ENCODE data around the gene POLR1C. TPM values are rescaled to one million over a fixed set of nuclear protein-coding genes. Genes with fewer than 3 reads are reported as not detected.

POLR1C gene
- total RNA-seq, 2 experiments from 2014 or later: 46.6 to 47.8 TPM

DNA sequence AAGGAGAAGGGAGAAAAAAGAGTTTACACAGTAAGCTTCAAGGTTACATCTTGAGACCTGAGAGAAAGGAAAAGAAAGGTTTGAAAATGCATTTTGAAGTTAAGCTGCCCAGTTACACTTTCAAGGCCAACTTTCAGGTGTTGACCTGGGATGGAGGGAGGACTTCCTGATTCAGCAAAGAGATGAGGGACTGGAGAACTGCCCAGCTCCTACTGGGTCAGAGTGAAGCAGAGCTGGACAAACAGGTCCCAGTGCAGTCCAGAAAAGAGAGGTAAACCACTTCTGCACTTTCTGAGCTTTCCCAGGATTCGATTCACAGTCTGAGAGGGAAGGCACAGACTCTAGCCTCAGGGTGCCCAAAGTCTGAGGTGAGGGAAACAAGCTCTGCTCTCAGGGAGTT lies 45.5 kb upstream of the POLR1C start:
- no peaks in the 10 kb centered on the region for H3K4me1 Mint-ChIP-seq (ENCODE audit: low read depth)
- TF ChIP-seq, protein P1, sequence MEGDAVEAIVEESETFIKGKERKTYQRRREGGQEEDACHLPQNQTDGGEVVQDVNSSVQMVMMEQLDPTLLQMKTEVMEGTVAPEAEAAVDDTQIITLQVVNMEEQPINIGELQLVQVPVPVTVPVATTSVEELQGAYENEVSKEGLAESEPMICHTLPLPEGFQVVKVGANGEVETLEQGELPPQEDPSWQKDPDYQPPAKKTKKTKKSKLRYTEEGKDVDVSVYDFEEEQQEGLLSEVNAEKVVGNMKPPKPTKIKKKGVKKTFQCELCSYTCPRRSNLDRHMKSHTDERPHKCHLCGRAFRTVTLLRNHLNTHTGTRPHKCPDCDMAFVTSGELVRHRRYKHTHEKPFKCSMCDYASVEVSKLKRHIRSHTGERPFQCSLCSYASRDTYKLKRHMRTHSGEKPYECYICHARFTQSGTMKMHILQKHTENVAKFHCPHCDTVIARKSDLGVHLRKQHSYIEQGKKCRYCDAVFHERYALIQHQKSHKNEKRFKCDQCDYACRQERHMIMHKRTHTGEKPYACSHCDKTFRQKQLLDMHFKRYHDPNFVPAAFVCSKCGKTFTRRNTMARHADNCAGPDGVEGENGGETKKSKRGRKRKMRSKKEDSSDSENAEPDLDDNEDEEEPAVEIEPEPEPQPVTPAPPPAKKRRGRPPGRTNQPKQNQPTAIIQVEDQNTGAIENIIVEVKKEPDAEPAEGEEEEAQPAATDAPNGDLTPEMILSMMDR (IDR thresholded peaks at IDR 0.05): no peak
- H3K27me3 ChIP-seq (ENCODE audit: control insufficient read depth in 1 of 2, insufficient read depth in 2 of 2, low read length in 2 of 2): peaks cover 7 to 11% of the 10 kb centered on the region in 2 experiments
- no peaks in the 10 kb centered on the region for H3K36me3 Mint-ChIP-seq (ENCODE audit: low read depth)
- ChIA-PET CTCF (no interaction called here), POLR2A (no interaction called here)
- ATAC-seq (ENCODE audit: poor library complexity): no peak
- no peak overlapping the region for H3K27ac ChIP-seq (ENCODE audit: low read depth in 1 of 2, low read length in 2 of 2)
- no peaks in the 10 kb centered on the region for H3K4me1 ChIP-seq (ENCODE audit: insufficient read depth, low read length)
- peaks cover 29% of the 10 kb centered on the region for H3K27me3 Mint-ChIP-seq
- no peaks in the 10 kb centered on the region for H3K9me3 ChIP-seq (ENCODE audit: control insufficient read depth in 1 of 2, insufficient read depth in 1 of 2, low read length in 2 of 2)
- no peaks in the 10 kb centered on the region for H3K36me3 ChIP-seq (ENCODE audit: insufficient read depth, low read length)
- no peaks in the 10 kb centered on the region for H3K9me3 Mint-ChIP-seq
- no peak overlapping the region for H3K27ac Mint-ChIP-seq
- no peak for DNase-seq
- no peak overlapping the region for H3K4me3 Mint-ChIP-seq
- intact Hi-C loops (cut with DNase I, micrococcal nuclease): no loop called here
- no peak overlapping the region for H3K4me3 ChIP-seq (ENCODE audit: low read length)

DNA sequence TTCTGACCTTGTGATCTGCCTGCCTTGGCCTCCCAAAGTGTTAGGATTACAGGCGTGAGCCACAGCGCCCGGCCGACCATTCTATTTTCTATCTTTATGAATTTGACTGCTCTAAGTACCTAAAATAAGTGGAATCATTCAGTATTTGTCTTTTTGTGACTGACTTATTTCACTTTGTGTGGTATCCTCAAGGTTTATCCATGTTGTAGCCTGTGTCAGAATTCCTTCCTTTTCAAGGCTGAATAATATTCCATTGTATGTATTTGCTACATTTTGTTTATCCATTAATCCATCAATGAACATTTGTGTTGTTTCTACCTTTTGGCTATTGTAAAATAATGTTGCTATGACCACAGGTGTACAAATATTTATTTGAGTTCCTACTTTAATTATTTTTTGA lies 44.4 kb upstream of the POLR1C start:
- no peak overlapping the region for H3K4me3 ChIP-seq (ENCODE audit: low read length)
- DNase-seq (no peak), ATAC-seq (ENCODE audit: poor library complexity) (no peak)
- no peaks in the 10 kb centered on the region for H3K36me3 ChIP-seq (ENCODE audit: insufficient read depth, low read length)
- H3K4me1 ChIP-seq (ENCODE audit: insufficient read depth, low read length): peaks cover 7% of the 10 kb centered on the region
- Mint-ChIP-seq H3K9me3 (no peaks in the 10 kb centered on the region), H3K4me3 (no peak overlapping the region), H3K36me3 (ENCODE audit: low read depth) (no peaks in the 10 kb centered on the region), H3K4me1 (ENCODE audit: low read depth) (peaks cover 11% of the 10 kb centered on the region), H3K27me3 (peaks cover 20% of the 10 kb centered on the region), H3K27ac (no peak overlapping the region)
- ChIA-PET POLR2A (no interaction called here), CTCF (interaction anchor here (0.6 kb wide), 1 partner anchor 63 kb away, joined by 3 read pairs; no protein-coding TSS in a partner anchor)
- TF ChIP-seq, protein P1 (IDR thresholded peaks at IDR 0.05): no peak
- intact Hi-C loops (cut with DNase I, micrococcal nuclease): no loop called here
- H3K27me3 ChIP-seq (ENCODE audit: control insufficient read depth in 1 of 2, insufficient read depth in 2 of 2, low read length in 2 of 2): peaks cover 7 to 11% of the 10 kb centered on the region in 2 experiments
- H3K27ac ChIP-seq (ENCODE audit: low read depth in 1 of 2, low read length in 2 of 2): no peak overlapping the region
- H3K9me3 ChIP-seq (ENCODE audit: control insufficient read depth in 1 of 2, insufficient read depth in 1 of 2, low read length in 2 of 2): no peaks in the 10 kb centered on the region

DNA sequence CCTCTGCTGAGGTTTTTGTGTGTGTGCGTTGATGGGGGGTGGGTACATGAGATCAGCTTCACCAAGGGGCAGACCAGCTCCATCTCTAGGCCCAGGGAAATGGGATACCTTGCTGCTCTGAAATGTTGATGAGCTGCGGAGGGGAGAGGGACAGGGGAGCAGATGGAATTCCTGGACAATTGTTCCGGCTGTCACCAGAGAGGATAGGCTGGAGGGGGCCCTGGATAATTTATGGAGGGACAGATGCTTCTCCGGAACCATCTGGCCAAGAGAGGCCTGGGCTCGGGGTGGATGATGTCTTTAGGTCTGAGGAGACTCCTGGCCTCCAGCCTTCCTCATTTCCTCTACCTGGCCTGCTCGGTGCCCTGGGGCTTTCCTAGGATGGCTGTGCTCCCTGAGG lies 41.4 kb upstream of the POLR1C start:
- POLR2A ChIA-PET: no interaction called here
- H3K4me1 ChIP-seq (ENCODE audit: insufficient read depth, low read length): peaks cover 26% of the 10 kb centered on the region
- peaks cover 4% of the 10 kb centered on the region for H3K36me3 Mint-ChIP-seq (ENCODE audit: low read depth)
- no peaks in the 10 kb centered on the region for H3K9me3 ChIP-seq (ENCODE audit: control insufficient read depth in 1 of 2, insufficient read depth in 1 of 2, low read length in 2 of 2)
- TF ChIP-seq, protein P1 (IDR thresholded peaks at IDR 0.05): no peak
- intact Hi-C loops (cut with DNase I, micrococcal nuclease): loop anchor here in 1 of 2 experiments (5.0 kb wide), 3 partner anchors 42 to 293 kb away; partner anchors contain the start of genes CUL9, POLR1C and YIPF3
- no peaks in the 10 kb centered on the region for H3K27me3 ChIP-seq (ENCODE audit: control insufficient read depth in 1 of 2, insufficient read depth in 2 of 2, low read length in 2 of 2)
- H3K27me3 Mint-ChIP-seq: no peaks in the 10 kb centered on the region
- peak overlapping the region; percentile 42 for H3K4me3 Mint-ChIP-seq
- H3K9me3 Mint-ChIP-seq: no peaks in the 10 kb centered on the region
- peaks cover 37% of the 10 kb centered on the region for H3K4me1 Mint-ChIP-seq (ENCODE audit: low read depth)
- no peak overlapping the region for H3K27ac ChIP-seq (ENCODE audit: low read depth in 1 of 2, low read length in 2 of 2)
- no peak overlapping the region for H3K4me3 ChIP-seq (ENCODE audit: low read length)
- CTCF ChIA-PET: no interaction called here
- no peak overlapping the region for H3K27ac Mint-ChIP-seq
- no peak for DNase-seq
- no peak for ATAC-seq (ENCODE audit: poor library complexity)
- no peaks in the 10 kb centered on the region for H3K36me3 ChIP-seq (ENCODE audit: insufficient read depth, low read length)
